Body of pancreas (tissue), 4 donors: ENCODE measurements around the gene GABRB1.

Source experiments
- CTCF ChIP-seq, 7 experiments: fragments of 450-650 bp in 4 of 7; fragments of 200-600 bp in 3 of 7; sonication (generic) in 3 of 7; IDR thresholded peaks; one replicate each; pipeline ENCODE4 v1.5.1; 2016 to 2019; ENCODE audit warnings: antibody characterized with exemption in 7 of 7
- POLR2A ChIP-seq, 3 donors: fragments of 450-650 bp; IDR thresholded peaks; one replicate each; pipeline ENCODE4 v1.6.1; 2016; ENCODE audit warnings: antibody characterized with exemption in 3 of 3, mild to moderate bottlenecking in 2 of 3

GRCh38 chr4:47374477-47374876 is 343.1 kb downstream of the GABRB1 start:
- TF ChIP-seq CTCF (IDR thresholded peaks at IDR 0.05) (no peak), POLR2A (IDR thresholded peaks at IDR 0.05) (no peak)
